ENCODE results near the gene GLUL.

DNA sequence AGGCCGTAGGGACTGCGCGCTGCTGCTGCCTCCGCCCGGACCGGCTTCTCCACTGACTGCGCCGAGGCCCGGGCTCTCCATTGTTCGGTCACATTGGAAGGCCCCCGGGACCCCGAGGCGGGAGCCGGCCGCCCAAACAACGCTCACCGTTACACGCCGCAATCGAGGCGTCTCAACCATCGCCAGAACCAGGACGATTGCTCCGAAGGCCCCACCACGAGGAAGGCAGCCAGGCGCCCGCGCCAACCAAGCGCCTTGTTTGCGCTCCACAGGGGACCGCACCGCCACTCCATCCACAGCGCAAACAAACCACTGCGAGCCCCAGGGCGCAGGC is 595 bp downstream of the GLUL start:
- TF ChIP-seq CTCF (IDR thresholded peaks at IDR 0.05; ENCODE audit: insufficient read depth, low read length, poor library complexity, severe bottlenecking), result no peak
- TF ChIP-seq EZH2phosphoT487 (conservative IDR thresholded peaks at IDR 0.05; ENCODE audit: low read length), result no peak
